ENCODE measurements around the gene FAM118B. TPM values are rescaled to one million over a fixed set of nuclear protein-coding genes. Genes with fewer than 3 reads are reported as not detected.

Gene FAM118B
- total and polyA plus RNA-seq, 2 of the 8 experiments (the other 6 are each of a cell fraction or from before 2014, with no cell fraction given), result 25.3 to 48.3 TPM

- Histone ChIP-seq H3K18ac (ENCODE audit: extremely low read depth, low read length) (peak within 1 kb of the TSS; percentile 85; the same call in 1 of the 2 replicates), H3K4me1 (replicated peaks in 1 of 4; ENCODE audit: control insufficient read depth in 3 of 4, insufficient read depth in 4 of 4, low read length in 3 of 4) (peaks cover 0 to 6% (median 4%) of the 10 kb centered on the region in 4 experiments; a peak in 4 of 7 replicates), H3K27ac (ENCODE audit: low read depth, low read length) (no peak within 1 kb of the TSS), H2AFZ (ENCODE audit: low read length) (peak within 1 kb of the TSS; percentile 93), H3K36me3 (ENCODE audit: control insufficient read depth in 2 of 4, insufficient read depth in 4 of 4, low read length in 3 of 4) (no peaks in the 10 kb centered on the region; a peak in 1 of 8 replicates), H3K9ac (replicated peaks in 1 of 4; ENCODE audit: extremely low read depth in 1 of 4, low read depth in 3 of 4, low read length in 3 of 4) (peak within 1 kb of the TSS; percentile 31 to 80 (median 46)), H3K27me3 (replicated peaks in 1 of 4; ENCODE audit: control insufficient read depth in 3 of 4, extremely low read depth in 1 of 4, insufficient read depth in 3 of 4, low read length in 3 of 4) (peaks cover 0 to 5% (median 2%) of the 10 kb centered on the region in 4 experiments; a peak in 4 of 7 replicates), H3K23me2 (ENCODE audit: low read depth, low read length) (peaks cover 13% of the 10 kb centered on the region), H2BK12ac (ENCODE audit: low read depth, low read length) (peak within 1 kb of the TSS; percentile 71; the same call in 1 of the 2 replicates), H3K4ac (replicated peaks; ENCODE audit: insufficient read length, low read depth, low read length) (no peak within 1 kb of the TSS), H2BK20ac (ENCODE audit: low read length) (no peak within 1 kb of the TSS), H3K9me3 (ENCODE audit: insufficient read depth in 2 of 2, low read depth in 1 of 2, low read length in 1 of 2) (no peaks in the 10 kb centered on the region), H3K23ac (ENCODE audit: insufficient read length) (no peak within 1 kb of the TSS), H2AK5ac (ENCODE audit: low read depth, low read length) (no peak within 1 kb of the TSS), H3K79me1 (ENCODE audit: low read depth, low read length) (peaks cover 2% of the 10 kb centered on the region; the same call in 1 of the 2 replicates), H3K4me3 (ENCODE audit: extremely low read depth in 1 of 4, insufficient read depth in 2 of 4, low read depth in 3 of 4, low read length in 4 of 4) (peak within 1 kb of the TSS; percentile 46 to 91 (median 83)), H3K56ac (replicated peaks; ENCODE audit: insufficient read length, low read depth, low read length) (peak within 1 kb of the TSS; percentile 22), H3K4me2 (ENCODE audit: insufficient read depth in 1 of 2, low read depth in 2 of 2, low read length in 2 of 2) (peak within 1 kb of the TSS; percentile 80 to 94), H3K14ac (ENCODE audit: insufficient read length) (no peak within 1 kb of the TSS), H4K8ac (ENCODE audit: extremely low read depth, insufficient read depth, low read length) (peak within 1 kb of the TSS; percentile 73), H2BK15ac (ENCODE audit: low read length) (peak within 1 kb of the TSS; percentile 61; the same call in 1 of the 2 replicates), H2BK5ac (ENCODE audit: low read depth, low read length) (no peak within 1 kb of the TSS; the same call in 1 of the 2 replicates), H4K5ac (ENCODE audit: insufficient read length, low read depth, low read length) (no peak within 1 kb of the TSS), H2BK120ac (replicated peaks; ENCODE audit: low read depth, low read length) (no peak within 1 kb of the TSS), H4K91ac (replicated peaks; ENCODE audit: insufficient read length, low read length) (no peak within 1 kb of the TSS), H4K20me1 (replicated peaks in 1 of 2; ENCODE audit: control insufficient read depth in 1 of 2, insufficient read depth in 2 of 2, low read length in 2 of 2) (no peaks in the 10 kb centered on the region), H3K79me2 (ENCODE audit: control insufficient read depth in 1 of 2, insufficient read depth in 2 of 2, low read length in 2 of 2) (no peaks in the 10 kb centered on the region)
- WGBS, 2 experiments (ENCODE audit: extremely low coverage in 1 of 2, insufficient coverage in 1 of 2, insufficient read length in 1 of 2, insufficient replicate concordance in 2 of 2, low coverage in 1 of 2, low lambda C conversion rate in 2 of 2, missing lambda C conversion rate in 1 of 2), result 1% methylated on average over 53 of the region's 82 CpGs; no CpG with 5 or more reads in 1 of the 2 experiments
- ChIA-PET CTCF (ENCODE audit: partially characterized antibody) (interaction anchor here (0.5 to 1.6 kb wide), 5 partner anchors 10 to 94 kb away, joined by 3 to 4 read pairs (median 3); no protein-coding TSS in a partner anchor), POLR2A (ENCODE audit: partially characterized antibody) (interaction anchor here (0.6 to 4.6 kb wide), 17 partner anchors 7 to 1095 kb away, joined by 3 to 75 read pairs (median 3); partner anchors contain the start of genes DCPS, FAM118B, FOXRED1 and RPUSD4)
- peak in 1 of 2 experiments; percentile 79 for DNase-seq (ENCODE audit: low read depth in 1 of 2, low spot score in 2 of 2)
- FAIRE-seq, result no peak
- TF ChIP-seq CTBP2 (IDR thresholded peaks at IDR 0.05; ENCODE audit: borderline replicate concordance, insufficient read depth, insufficient read length, low read length) (no peak), POLR2AphosphoS5 (IDR thresholded peaks at IDR 0.05; ENCODE audit: low read depth, low read length) (0 out of 2 replicates have a peak, but pooled peaks have one; percentile 61), CREB1 (IDR thresholded peaks at IDR 0.05) (0 out of 2 replicates have a peak, but pooled peaks have one; percentile 39), SRF (IDR thresholded peaks at IDR 0.05; ENCODE audit: low read depth, low read length) (no peak), RXRA (IDR thresholded peaks at IDR 0.05; ENCODE audit: insufficient read depth, low read depth, low read length) (no peak), SP1 (IDR thresholded peaks at IDR 0.05; ENCODE audit: low read depth, low read length) (no peak), EZH2 (IDR thresholded peaks at IDR 0.05; ENCODE audit: low read depth, low read length, severe bottlenecking) (no peak), PHF8 (conservative IDR thresholded peaks at IDR 0.05; ENCODE audit: low read depth, low read length) (peak; percentile 9; the same call in 1 of the 2 replicates), HDAC2 (IDR thresholded peaks at IDR 0.05; ENCODE audit: borderline replicate concordance in 1 of 2, low read depth in 2 of 2, low read length in 2 of 2) (peak; percentile 30 to 82; a peak in 3 of 4 replicates)
Measured at GRCh38 chr11:126282736-126283591, 71.4 kb downstream of the FAM118B start, which contains the start of gene TIRAP. TIRAP (plus strand) TSS chr11:126283093; CDS start chr11:126290895, 7,802 bp downstream.
